Aorta (tissue), 5 donors: ENCODE data around the gene FBXO31. TPM values are rescaled to one million over a fixed set of nuclear protein-coding genes. Genes with fewer than 3 reads are reported as not detected.

ENCODE experiments used
- ATAC-seq: fragments of 200-7000 bp; cut with Tn5 transposase; one replicate; pipeline ENCODE4 v1.9.1; 2022; ENCODE audit warnings: moderate library complexity; ENCODE audit not compliant: low FRiP score
- DNase-seq, 2 donors: peaks; one replicate each; pipeline ENCODE4 v3.0.0-alpha.2; 2020
- H3K27ac ChIP-seq, 2 donors: one replicate each; pipeline ENCODE4 v1.5.1; 2013; ENCODE audit warnings: low read length in 2 of 2, mild to moderate bottlenecking in 2 of 2, moderate library complexity in 2 of 2, control low read depth in 1 of 2, inconsistent platforms in 1 of 2, low read depth in 1 of 2
- H3K27me3 ChIP-seq, 2 donors: one replicate each; pipeline ENCODE4 v1.6.1; 2013; ENCODE audit warnings: control low read depth in 1 of 2, low read length in 1 of 2, mild to moderate bottlenecking in 1 of 2, moderate library complexity in 1 of 2; ENCODE audit not compliant: insufficient read depth in 2 of 2, control insufficient read depth in 1 of 2
- H3K36me3 ChIP-seq, 2 donors: one replicate each; pipeline ENCODE4 v1.6.1; 2013; ENCODE audit warnings: control low read depth in 1 of 2, low read length in 1 of 2, mild to moderate bottlenecking in 1 of 2; ENCODE audit not compliant: insufficient read depth in 2 of 2, control insufficient read depth in 1 of 2
- H3K4me1 ChIP-seq, 2 donors: one replicate each; pipeline ENCODE4 v1.6.1; 2013; ENCODE audit warnings: low read length in 2 of 2, control low read depth in 1 of 2, mild to moderate bottlenecking in 1 of 2, moderate library complexity in 1 of 2; ENCODE audit not compliant: insufficient read depth in 2 of 2, control insufficient read depth in 1 of 2
- H3K4me3 ChIP-seq, 2 donors: one replicate each; pipeline ENCODE4 v1.5.1; 2013; ENCODE audit warnings: low read length in 2 of 2, control low read depth in 1 of 2, mild to moderate bottlenecking in 1 of 2
- H3K9me3 ChIP-seq: one replicate; pipeline ENCODE4 v1.6.1; 2013; ENCODE audit warnings: mild to moderate bottlenecking, low read length; ENCODE audit not compliant: control insufficient read depth
- WGBS, 2 donors: extraction: QIAGEN DNeasy Blood & Tissue Kit; methylation state at CpG; one replicate each; pipeline ENCODE4 v1.1.7; 2013; 5-methylcytosine and 5-hydroxymethylcytosine counted together
- intact Hi-C, 2 donors: fragments of 100-400 bp; cut with DNase I; formaldehyde crosslinking; loops; one replicate each; pipeline versions ENCODE4 v1.14.2 to v1.15.0; 2022
- polyA plus RNA-seq, 2 donors: library from polyadenylated mRNA; stranded (reverse); fragments of 200-250 nt; gene quantifications; one replicate each; pipeline ENCODE4 v1.2.3, GENCODE V29; 2013
- total RNA-seq, 2 donors: library from RNA; stranded (reverse); fragmentation: NEBNext Ultra II Directional; extraction: Animal tissue kit (Norgen Biotek cat#: 25700); gene quantifications; one replicate each; pipeline ENCODE4 v1.2.1, GENCODE V29; 2021
- donor health status: healthy with polysubstance abuse.
- donor health status: Bipolar disorder and iron deficiency.
- donor health status: DM: no; HTN: no; CAD: no.
- donor health status: DM: no; HTN: no; CAD: no.
- donor health status: DM: yes; HTN: yes; CAD: no.

The FBXO31 gene
- total and polyA plus RNA-seq, 4 donors = 6.0 to 57.9 (median 41.1) TPM

GRCh38 chr16:87333101-87333500 lies 50.5 kb downstream of the FBXO31 start:
- no peak overlapping the region for H3K4me3 ChIP-seq
- DNase-seq (peak in 1 of 2 donors; percentile 75), ATAC-seq (peak; percentile 13)
- whole genome bisulfite sequencing, 2 donors = 65 to 69% methylated on average over 15 of the region's 15 CpGs
- no peaks in the 10 kb centered on the region for H3K9me3 ChIP-seq
- no peak overlapping the region for H3K27ac ChIP-seq
- H3K4me1 ChIP-seq = no peaks in the 10 kb centered on the region
- intact Hi-C loops = no loop called here
- no peaks in the 10 kb centered on the region for H3K27me3 ChIP-seq
- peaks cover 0 to 2% of the 10 kb centered on the region in 2 donors for H3K36me3 ChIP-seq

DNA sequence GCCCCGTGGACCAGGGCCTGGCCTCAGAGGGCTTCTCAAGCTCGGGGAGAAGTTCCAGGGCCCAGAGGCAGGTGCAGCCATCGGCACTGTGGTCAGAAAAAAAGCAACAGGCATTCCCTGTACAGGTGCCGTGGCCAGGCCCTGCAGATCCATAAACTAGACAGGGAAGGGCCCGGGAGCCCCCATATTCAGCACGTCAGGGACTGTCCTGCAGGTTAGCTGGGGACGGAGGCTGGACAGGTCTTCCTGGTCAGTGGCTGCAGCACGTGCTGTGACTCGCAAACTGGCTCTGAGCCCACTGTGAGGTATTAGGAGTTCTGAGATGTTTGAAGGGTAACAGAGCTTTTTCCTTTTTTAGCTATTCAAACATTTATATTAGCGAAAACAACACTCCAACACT lies 51.4 kb downstream of the FBXO31 start:
- Histone ChIP-seq H3K9me3 (no peaks in the 10 kb centered on the region), H3K4me3 (no peak overlapping the region), H3K27me3 (no peaks in the 10 kb centered on the region), H3K27ac (no peak overlapping the region), H3K36me3 (peaks cover 0 to 2% of the 10 kb centered on the region in 2 donors), H3K4me1 (no peaks in the 10 kb centered on the region)
- intact Hi-C loops = no loop called here
- no peak for ATAC-seq
- peak in 1 of 2 donors; percentile 72 for DNase-seq
- WGBS, 2 donors = 57 to 58% methylated on average over 10 of the region's 10 CpGs

GRCh38 chr16:87331241-87331801 lies 52.3 kb downstream of the FBXO31 start:
- H3K4me1 ChIP-seq = no peaks in the 10 kb centered on the region
- DNase-seq = peak; percentile 29 to 60
- no peak overlapping the region for H3K4me3 ChIP-seq
- peaks cover 0 to 2% of the 10 kb centered on the region in 2 donors for H3K36me3 ChIP-seq
- WGBS, 2 donors = 88 to 89% methylated on average over 31 of the region's 31 CpGs
- intact Hi-C loops = no loop called here
- H3K27ac ChIP-seq = no peak overlapping the region
- no peaks in the 10 kb centered on the region for H3K27me3 ChIP-seq
- ATAC-seq = no peak
- H3K9me3 ChIP-seq = no peaks in the 10 kb centered on the region

GRCh38 chr16:87330646-87331045 lies 52.9 kb downstream of the FBXO31 start:
- H3K9me3 ChIP-seq = no peaks in the 10 kb centered on the region
- H3K27ac ChIP-seq = no peak overlapping the region
- ATAC-seq = no peak
- H3K27me3 ChIP-seq = no peaks in the 10 kb centered on the region
- H3K4me1 ChIP-seq = no peaks in the 10 kb centered on the region
- peak; percentile 17 to 37 for DNase-seq
- intact Hi-C loops = no loop called here
- no peak overlapping the region for H3K4me3 ChIP-seq
- no peaks in the 10 kb centered on the region for H3K36me3 ChIP-seq
- WGBS, 2 donors = 82 to 91% methylated on average over 15 of the region's 15 CpGs

- ATAC-seq (no peak), DNase-seq (peak in 1 of 2 donors; percentile 64)
- H3K27me3 ChIP-seq = no peaks in the 10 kb centered on the region
- no peaks in the 10 kb centered on the region for H3K9me3 ChIP-seq
- no peaks in the 10 kb centered on the region for H3K36me3 ChIP-seq
- H3K27ac ChIP-seq = no peak overlapping the region
- no peak overlapping the region for H3K4me3 ChIP-seq
- WGBS, 2 donors = 90 to 92% methylated on average over 11 of the region's 11 CpGs
- no peaks in the 10 kb centered on the region for H3K4me1 ChIP-seq
- intact Hi-C loops = no loop called here
Measured at GRCh38 chr16:87330257-87330624, 53.3 kb downstream of the FBXO31 start.

- intact Hi-C loops = no loop called here
- no peak for ATAC-seq
- WGBS, 2 donors = 84 to 85% methylated on average over 20 of the region's 20 CpGs
- Histone ChIP-seq H3K27me3 (no peaks in the 10 kb centered on the region), H3K36me3 (no peaks in the 10 kb centered on the region), H3K27ac (no peak overlapping the region), H3K4me3 (no peak overlapping the region), H3K9me3 (no peaks in the 10 kb centered on the region), H3K4me1 (no peaks in the 10 kb centered on the region)
- DNase-seq = peak in 1 of 2 donors; percentile 59
Measured at GRCh38 chr16:87329436-87330256, 53.9 kb downstream of the FBXO31 start.

DNA sequence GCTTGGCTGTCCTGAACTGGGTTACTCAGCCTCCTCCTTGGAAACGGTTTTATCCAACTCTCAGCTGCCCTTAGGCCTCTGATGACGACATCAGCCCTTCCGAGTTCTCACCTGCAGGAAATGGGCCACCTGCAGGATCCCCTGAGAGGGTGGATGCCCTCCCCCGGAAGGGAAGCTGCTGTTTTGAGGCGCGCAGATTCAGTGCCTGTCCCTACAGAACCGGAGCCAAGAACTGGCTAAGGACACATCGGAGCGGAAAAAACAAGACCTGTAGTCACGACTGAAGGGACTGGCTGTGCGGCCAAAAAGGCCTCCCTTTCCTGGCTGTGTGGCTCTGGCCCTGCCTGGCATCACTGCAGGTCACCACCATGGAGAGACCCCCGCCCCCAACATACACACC lies 54.7 kb downstream of the FBXO31 start:
- DNase-seq (peak; percentile 9 to 62), ATAC-seq (no peak)
- intact Hi-C loops = no loop called here
- H3K27ac ChIP-seq = no peak overlapping the region
- no peaks in the 10 kb centered on the region for H3K36me3 ChIP-seq
- H3K9me3 ChIP-seq = no peaks in the 10 kb centered on the region
- WGBS, 2 donors = 87 to 89% methylated on average over 12 of the region's 12 CpGs
- H3K4me3 ChIP-seq = no peak overlapping the region
- H3K4me1 ChIP-seq = no peaks in the 10 kb centered on the region
- no peaks in the 10 kb centered on the region for H3K27me3 ChIP-seq

- Histone ChIP-seq H3K4me3 (no peak overlapping the region), H3K9me3 (no peaks in the 10 kb centered on the region), H3K36me3 (no peaks in the 10 kb centered on the region), H3K4me1 (no peaks in the 10 kb centered on the region), H3K27me3 (no peaks in the 10 kb centered on the region), H3K27ac (no peak overlapping the region)
- intact Hi-C loops = no loop called here
- ATAC-seq (no peak), DNase-seq (peak; percentile 42 to 54)
- 83 to 90% methylated on average over 19 of the region's 19 CpGs for WGBS, 2 donors
Measured at GRCh38 chr16:87327798-87328495, 55.6 kb downstream of the FBXO31 start.
